Effector memory CD4-positive, alpha-beta T cell (primary cell): ENCODE data around the gene PRORP.
A peak's percentile ranks its signal among the peaks of the same experiment; 100 is the strongest.
"Not testable (repeated sequence)": the region's sequence is repeated elsewhere in the genome, so short reads cannot be mapped to it uniquely, and the experiment has no call there.

Source experiments
- DNase-seq, 3 donors: peaks; one replicate each; pipeline ENCODE4 v3.0.0-alpha.2; 2020
- H3K27ac ChIP-seq: 2 replicates; pipeline ENCODE4 v1.7.0; 2013; ENCODE audit warnings: mild to moderate bottlenecking, low read length, moderate library complexity; ENCODE audit not compliant: insufficient read depth, poor library complexity, severe bottlenecking
- H3K27me3 ChIP-seq: replicated peaks from 2 replicates; pipeline ENCODE4 v1.7.0; 2013; ENCODE audit warnings: mild to moderate bottlenecking, low read length; ENCODE audit not compliant: insufficient read depth, control insufficient read depth, poor library complexity, severe bottlenecking
- H3K36me3 ChIP-seq: 2 replicates; pipeline ENCODE4 v1.7.0; 2013; ENCODE audit warnings: mild to moderate bottlenecking, low read length, moderate library complexity; ENCODE audit not compliant: control insufficient read depth, insufficient read depth
- H3K4me1 ChIP-seq: 2 replicates; pipeline ENCODE4 v1.7.0; 2013; ENCODE audit warnings: low read length, mild to moderate bottlenecking; ENCODE audit not compliant: control insufficient read depth, insufficient read depth, poor library complexity, severe bottlenecking
- H3K4me3 ChIP-seq: 2 replicates; pipeline ENCODE4 v1.7.0; 2013; ENCODE audit warnings: low read length, low read depth, mild to moderate bottlenecking; ENCODE audit not compliant: insufficient read depth, poor library complexity, severe bottlenecking
- H3K9me3 ChIP-seq: 2 replicates; pipeline ENCODE4 v1.7.0; 2013; ENCODE audit warnings: mild to moderate bottlenecking, low read length, moderate library complexity; ENCODE audit not compliant: control insufficient read depth
- total RNA-seq, 3 donors: gene quantifications; one replicate each; lab custom pipeline; 2026; lab: John Stamatoyannopoulos, UW

PRORP gene
- total RNA-seq: 12.9 to 18.8 (median 17.5) reads per million in 3 donors

DNA sequence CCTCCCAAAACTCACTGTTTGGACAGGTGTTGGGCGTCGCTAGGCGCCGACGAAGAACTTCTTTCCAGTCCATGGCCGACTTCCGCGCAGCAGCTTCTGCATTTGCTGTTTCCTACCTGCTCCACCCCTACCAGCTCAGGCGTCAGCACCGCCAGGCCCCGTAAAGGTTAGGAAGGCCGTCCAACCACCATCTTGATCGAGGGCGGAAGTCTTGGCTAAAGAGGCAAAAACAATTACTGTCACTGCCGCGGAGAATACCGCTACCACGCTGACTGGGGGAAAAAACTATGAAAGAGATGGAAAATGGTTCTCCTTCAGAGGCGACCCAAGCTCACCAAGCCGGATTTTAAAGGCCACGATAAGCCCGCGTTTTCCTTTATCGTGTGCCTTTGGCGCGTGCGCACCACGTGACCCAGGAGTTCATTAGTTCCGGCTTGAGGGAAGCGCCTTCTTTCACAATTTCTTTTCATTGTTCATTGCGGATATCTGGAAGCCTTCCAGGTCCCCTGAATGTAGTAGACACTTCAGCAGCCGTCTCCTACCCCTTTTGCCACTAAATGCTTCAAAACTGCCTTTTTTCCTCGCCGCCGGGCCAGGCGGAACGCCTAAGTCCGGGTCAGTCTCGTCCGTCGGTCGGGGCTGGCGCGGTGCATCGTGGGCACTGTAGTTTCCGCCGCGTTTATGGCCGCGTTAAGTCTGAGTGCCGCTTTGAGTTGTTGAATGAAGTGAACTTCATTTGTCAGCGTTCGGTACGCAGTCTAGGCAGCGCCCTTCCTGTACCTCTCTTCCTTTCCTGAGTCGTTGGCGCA, at the start of gene PRORP, which contains the start of gene PPP2R3C:
TSS of gene PRORP (plus strand) at position 666 of the 809 bp plus-strand sequence. CDS start 694 bp downstream, outside the sequence.
TSS of gene PPP2R3C (minus strand) at position 104 of the 809 bp plus-strand sequence. CDS start at position 73, 31 bp downstream.
- no peaks in the 10 kb centered on the region for H3K36me3 ChIP-seq
- H3K4me1 ChIP-seq: peaks cover 28% of the 10 kb centered on the region
- H3K4me3 ChIP-seq: peak within 1 kb of the TSS; percentile 73
- H3K9me3 ChIP-seq: no peaks in the 10 kb centered on the region
- no peaks in the 10 kb centered on the region for H3K27me3 ChIP-seq
- DNase-seq: peak; percentile 82 to 92 (median 91)
- H3K27ac ChIP-seq: peak within 1 kb of the TSS; percentile 99

DNA sequence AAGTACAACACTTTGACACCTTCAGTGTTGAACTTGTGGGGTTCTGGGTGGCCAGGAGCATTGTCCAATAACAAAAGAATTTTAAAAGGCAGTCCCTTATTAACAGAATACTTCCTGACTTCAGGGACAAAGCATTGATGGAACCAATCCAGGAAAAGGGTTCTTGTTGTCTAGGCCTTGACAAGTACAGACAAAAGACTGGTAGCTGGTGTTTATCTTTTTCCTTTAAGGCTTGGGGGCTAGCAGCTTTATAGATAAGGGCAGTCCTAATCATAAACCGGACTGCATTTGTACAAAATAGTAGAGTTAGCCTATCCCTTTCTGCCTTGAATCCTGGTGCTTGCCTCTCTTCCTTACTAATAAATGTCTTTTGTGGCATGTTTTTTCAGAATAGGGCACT, 48.9 kb upstream of the PRORP start:
- no peaks in the 10 kb centered on the region for H3K4me1 ChIP-seq
- DNase-seq: no peak
- no peak overlapping the region for H3K4me3 ChIP-seq
- peaks cover 21% of the 10 kb centered on the region for H3K36me3 ChIP-seq
- H3K27me3 ChIP-seq: no peaks in the 10 kb centered on the region
- H3K9me3 ChIP-seq: no peaks in the 10 kb centered on the region
- no peak overlapping the region for H3K27ac ChIP-seq

DNA sequence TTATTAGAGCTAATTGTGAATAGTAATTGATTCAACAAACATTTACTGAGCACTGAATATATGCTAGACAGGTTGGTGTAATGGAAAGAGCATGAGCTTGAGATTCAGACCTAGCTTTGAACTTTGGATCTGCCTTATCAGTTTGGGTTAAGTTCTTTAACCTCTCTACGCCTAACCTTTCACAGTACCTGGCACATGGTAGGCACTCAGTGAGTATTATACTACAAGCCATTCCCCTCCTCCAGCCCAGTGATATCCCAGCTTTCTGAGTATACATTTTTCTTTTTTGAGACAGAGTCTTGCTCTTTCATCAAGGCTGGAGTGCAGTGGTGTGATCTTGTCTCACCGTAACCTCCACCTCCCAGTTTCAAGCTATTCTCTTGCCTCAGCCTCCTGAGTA, 44.3 kb upstream of the PRORP start:
- no peak for DNase-seq
- no peaks in the 10 kb centered on the region for H3K4me1 ChIP-seq
- H3K4me3 ChIP-seq: no peak overlapping the region
- H3K27me3 ChIP-seq: no peaks in the 10 kb centered on the region
- H3K36me3 ChIP-seq: peaks cover 37% of the 10 kb centered on the region
- H3K9me3 ChIP-seq: no peaks in the 10 kb centered on the region
- no peak overlapping the region for H3K27ac ChIP-seq

DNA sequence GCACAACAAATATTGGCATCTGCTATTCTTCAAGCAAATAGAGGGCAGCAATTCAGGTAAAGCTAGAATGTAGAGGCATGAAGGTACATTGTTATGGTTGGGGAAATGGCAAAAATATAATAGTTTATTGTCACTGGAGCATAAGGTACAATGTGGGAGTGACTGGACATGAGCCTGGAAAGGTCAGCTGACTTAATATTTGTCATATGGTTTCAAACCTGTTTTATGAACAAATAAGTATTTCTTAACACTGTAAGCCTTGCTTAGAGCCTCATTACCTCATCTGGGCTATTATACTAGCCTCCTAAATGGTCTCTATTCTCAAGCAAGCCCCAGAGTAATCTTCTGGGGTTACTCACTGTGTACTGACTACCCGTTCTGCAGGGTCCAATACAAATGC, 42.6 kb upstream of the PRORP start:
- Histone ChIP-seq H3K4me3 (no peak overlapping the region), H3K4me1 (no peaks in the 10 kb centered on the region), H3K36me3 (peaks cover 44% of the 10 kb centered on the region), H3K27ac (no peak overlapping the region), H3K27me3 (no peaks in the 10 kb centered on the region), H3K9me3 (no peaks in the 10 kb centered on the region)
- DNase-seq: no peak

DNA sequence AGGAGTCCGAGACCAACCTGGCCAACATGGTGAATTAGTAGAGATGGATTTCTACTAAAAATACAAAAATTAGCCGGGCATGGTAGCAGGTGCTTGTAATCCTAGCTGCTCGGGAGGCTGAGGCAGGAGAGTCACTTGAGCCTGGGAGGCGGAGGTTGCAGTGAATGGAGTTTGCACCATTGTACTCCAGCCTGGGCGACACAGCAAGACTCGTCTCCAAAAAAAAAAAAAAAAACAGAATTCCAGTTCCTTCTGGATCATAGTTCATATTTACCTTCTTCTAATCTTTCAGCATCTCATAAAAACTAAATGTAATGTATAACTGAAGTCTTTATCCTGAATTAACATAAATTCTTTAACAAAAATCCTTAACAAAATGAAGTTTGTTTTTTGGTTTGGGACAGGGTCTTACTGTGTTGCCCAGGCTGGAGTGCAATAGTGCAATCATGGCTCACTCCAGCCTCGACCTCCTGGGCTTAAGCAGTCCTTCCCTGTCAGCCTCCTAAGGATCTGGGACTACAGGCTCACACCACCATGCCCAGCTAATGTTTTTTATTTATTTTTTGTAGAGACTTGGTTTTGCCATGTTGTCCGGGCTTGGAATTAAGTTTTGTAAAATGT, 38.7 kb upstream of the PRORP start:
- no peak for DNase-seq

DNA sequence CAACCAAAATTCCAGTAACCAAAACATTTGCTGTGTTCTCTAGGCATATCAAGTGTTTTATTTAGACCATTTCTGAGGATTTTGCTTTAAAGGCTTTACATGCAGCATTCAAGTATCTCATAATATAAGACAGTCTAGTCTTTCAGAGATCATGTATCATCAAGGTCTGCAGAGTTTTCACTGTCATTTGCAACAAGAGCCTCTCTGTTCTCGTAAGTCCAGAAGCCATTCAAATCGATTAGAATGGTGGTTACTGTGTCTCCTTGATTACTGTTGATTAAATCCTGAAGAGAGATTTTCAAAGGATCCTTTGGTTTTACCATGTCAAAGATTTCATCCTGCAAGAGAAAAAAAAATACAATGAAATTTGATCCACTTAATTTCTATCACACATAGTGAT, 36.9 kb upstream of the PRORP start:
- H3K27ac ChIP-seq: no peak overlapping the region
- DNase-seq: no peak
- H3K9me3 ChIP-seq: no peaks in the 10 kb centered on the region
- H3K27me3 ChIP-seq: no peaks in the 10 kb centered on the region
- H3K4me1 ChIP-seq: no peaks in the 10 kb centered on the region
- H3K36me3 ChIP-seq: peaks cover 50% of the 10 kb centered on the region
- H3K4me3 ChIP-seq: no peak overlapping the region

More for the DNA sequence above, 38.7 kb upstream of the PRORP start:
- Histone ChIP-seq H3K27me3 (no peaks in the 10 kb centered on the region), H3K4me1 (no peaks in the 10 kb centered on the region), H3K36me3 (peaks cover 59% of the 10 kb centered on the region), H3K4me3 (no peak overlapping the region), H3K27ac (no peak overlapping the region), H3K9me3 (no peaks in the 10 kb centered on the region)

DNA sequence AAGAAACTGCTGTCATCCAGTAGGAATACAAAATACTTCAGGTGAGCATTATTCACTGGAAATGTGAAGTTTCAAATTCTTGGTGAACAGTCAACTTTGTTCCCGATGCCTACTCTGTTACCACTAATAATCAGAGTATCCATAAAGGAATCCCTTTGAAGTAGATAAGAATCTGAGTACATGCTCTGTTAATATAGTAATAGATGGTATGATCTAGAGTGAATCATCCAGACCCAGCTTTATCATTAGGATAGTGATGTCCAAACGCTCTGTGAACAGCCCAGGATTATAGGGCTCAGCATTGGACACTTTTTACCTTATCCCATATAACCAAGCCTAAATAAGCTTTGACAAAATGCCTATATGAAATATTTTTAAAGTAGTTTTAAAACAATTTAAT, 33.8 kb upstream of the PRORP start:
- H3K4me1 ChIP-seq: no peaks in the 10 kb centered on the region
- H3K4me3 ChIP-seq: no peak overlapping the region
- peaks cover 45% of the 10 kb centered on the region for H3K36me3 ChIP-seq
- DNase-seq: no peak
- H3K27ac ChIP-seq: no peak overlapping the region
- H3K27me3 ChIP-seq: no peaks in the 10 kb centered on the region
- no peaks in the 10 kb centered on the region for H3K9me3 ChIP-seq

DNA sequence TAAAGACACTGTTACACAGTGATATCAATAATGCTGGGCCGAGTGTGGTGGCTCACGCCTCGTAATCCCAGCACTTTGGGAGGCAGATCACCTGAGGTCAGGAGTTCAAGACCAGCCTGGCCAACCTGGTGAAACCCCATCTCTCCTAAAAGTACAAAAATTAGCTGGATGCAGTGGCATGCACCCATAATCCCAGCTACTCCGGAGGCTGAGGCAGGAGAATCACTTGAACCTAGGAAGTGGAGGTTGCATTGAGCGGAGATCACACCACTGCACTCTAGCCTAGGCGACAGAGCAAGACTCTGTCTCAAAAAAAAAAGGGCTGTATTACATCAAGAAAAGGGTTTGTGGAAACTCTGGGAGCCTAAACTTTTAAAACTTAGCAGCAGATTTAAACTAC, 27.7 kb upstream of the PRORP start:
- H3K27me3 ChIP-seq, DNase-seq, H3K9me3 ChIP-seq, H3K4me3 ChIP-seq, H3K4me1 ChIP-seq, H3K27ac ChIP-seq: not testable (repeated sequence)
- peaks cover 53% of the 10 kb centered on the region for H3K36me3 ChIP-seq

DNA sequence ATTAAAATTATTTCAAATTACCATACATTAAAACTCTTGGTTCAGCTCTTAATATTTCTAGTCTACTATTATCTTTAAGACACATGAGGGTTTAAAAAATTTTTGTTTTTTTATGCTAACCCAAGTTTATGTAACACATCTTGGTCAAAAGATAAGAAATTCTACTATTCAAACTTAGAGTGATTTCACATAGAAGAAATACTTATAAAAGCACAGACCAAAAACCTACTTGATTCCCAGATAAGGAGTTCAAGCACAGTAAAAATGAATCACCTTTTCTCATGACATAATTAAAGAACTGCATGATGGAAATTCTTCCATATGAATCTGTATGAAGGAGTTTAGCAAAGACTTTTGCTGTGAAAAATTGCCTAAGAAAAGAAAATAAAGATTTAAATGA, 14.5 kb upstream of the PRORP start:
- H3K36me3 ChIP-seq: peaks cover 53% of the 10 kb centered on the region

DNA sequence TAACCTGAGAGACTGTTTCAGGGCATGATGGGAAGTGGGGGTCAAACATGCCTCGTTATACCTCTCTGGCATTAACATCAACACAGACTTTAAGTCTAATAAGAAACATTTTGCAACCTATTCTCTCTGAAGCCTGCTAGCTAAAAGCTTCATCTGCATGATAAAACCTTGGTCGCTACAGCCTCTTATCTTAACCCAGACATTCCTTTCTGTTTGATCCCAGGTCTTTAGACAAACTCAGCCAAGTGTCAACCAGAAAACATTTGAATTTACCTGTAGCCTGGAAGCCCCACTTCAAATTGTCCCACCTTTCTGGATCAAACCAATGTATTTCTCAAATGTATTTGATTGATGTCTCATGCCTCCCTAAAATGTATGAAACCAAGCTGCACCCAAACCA, 9.7 kb upstream of the PRORP start:
- Histone ChIP-seq H3K36me3 (peaks cover 54% of the 10 kb centered on the region), H3K27me3 (no peaks in the 10 kb centered on the region), H3K4me3 (no peak overlapping the region), H3K9me3 (no peaks in the 10 kb centered on the region), H3K27ac (no peak overlapping the region), H3K4me1 (no peaks in the 10 kb centered on the region)
- DNase-seq: no peak

More for the DNA sequence above, 14.5 kb upstream of the PRORP start:
- Histone ChIP-seq H3K27ac (no peak overlapping the region), H3K9me3 (no peaks in the 10 kb centered on the region), H3K4me1 (no peaks in the 10 kb centered on the region), H3K4me3 (no peak overlapping the region), H3K27me3 (no peaks in the 10 kb centered on the region)
- DNase-seq: no peak
